HTR-8/SVneo (cell line): ENCODE results near the gene GPS2.

Source experiments
- DNase-seq: peaks from one replicate; pipeline ENCODE4 v3.0.0; 2011; ENCODE audit warnings: low spot score, mixed read lengths; ENCODE audit not compliant: insufficient read length
- FAIRE-seq: peaks from 2 replicates; lab custom pipeline; 2011; peaks lifted over from hg19 to GRCh38; lab: Jason Lieb, UNC

GPS2 gene, protein sequence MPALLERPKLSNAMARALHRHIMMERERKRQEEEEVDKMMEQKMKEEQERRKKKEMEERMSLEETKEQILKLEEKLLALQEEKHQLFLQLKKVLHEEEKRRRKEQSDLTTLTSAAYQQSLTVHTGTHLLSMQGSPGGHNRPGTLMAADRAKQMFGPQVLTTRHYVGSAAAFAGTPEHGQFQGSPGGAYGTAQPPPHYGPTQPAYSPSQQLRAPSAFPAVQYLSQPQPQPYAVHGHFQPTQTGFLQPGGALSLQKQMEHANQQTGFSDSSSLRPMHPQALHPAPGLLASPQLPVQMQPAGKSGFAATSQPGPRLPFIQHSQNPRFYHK

DNA sequence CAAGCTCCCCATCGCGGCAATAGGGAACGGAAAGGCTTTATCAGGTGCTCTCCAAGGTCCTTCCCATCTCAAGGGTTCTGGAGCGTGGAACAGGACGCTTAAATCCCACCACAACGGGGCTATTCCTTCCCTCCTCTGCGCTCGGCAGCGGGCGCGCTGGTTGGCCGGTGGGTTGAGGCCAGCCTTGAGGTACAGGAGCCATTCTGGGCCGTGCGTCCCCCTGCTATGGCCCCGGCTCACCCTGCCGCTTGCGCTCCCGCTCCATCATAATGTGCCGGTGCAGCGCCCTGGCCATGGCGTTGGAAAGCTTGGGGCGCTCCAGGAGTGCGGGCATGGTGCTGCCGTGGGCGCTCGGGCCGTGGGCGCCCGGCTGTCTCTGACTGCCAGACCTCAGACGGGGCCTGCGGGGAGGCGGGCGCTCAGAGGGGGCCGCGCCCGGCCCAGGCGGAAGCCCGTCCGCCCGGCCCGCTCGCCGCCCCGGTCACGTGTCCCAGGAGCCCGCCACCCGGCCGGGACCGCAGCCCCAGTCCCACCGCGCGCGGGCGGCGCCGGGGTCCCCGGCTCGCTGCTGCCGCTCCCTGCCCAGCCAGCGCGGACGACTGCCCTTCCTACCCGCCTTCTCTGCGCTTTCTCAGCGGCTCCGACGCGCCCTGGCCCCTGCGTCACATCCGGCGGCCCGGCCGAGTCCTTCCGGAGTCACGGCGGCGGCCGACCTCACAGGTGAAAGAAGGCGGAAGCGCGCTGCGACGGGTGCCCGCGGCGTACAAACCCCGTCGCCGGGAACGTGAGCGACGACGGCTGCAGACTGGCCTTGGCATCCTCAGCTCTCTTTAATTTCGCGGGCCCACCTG lies at the start of gene GPS2:
Gene GPS2, minus strand, starts transcription at position 642 of the 851 bp plus-strand sequence. Its CDS starts 308 bp downstream, at position 334.
- DNase-seq (peak; percentile 95), FAIRE-seq (peak; percentile 75)

DNA sequence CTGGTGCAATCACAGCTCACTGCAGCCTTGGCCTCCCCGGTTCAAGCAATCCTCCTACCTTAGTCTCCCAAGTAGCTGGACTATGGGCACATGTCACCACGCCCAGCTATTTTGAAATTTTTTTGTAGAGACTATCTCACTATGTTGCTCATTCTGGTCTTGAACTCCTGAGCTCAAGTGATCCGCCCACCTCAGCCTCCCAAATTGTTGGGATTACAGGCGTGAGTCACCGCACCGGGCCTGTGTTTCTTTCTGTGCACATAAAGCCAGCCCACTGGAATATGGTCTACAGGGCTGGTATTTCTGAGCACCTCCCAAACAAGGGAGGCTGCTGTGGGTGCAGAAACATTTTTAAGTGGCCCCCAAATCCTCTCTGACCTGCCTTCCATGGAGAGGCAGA lies 48.2 kb upstream of the GPS2 start:
- DNase-seq (no peak), FAIRE-seq (no peak)

DNA sequence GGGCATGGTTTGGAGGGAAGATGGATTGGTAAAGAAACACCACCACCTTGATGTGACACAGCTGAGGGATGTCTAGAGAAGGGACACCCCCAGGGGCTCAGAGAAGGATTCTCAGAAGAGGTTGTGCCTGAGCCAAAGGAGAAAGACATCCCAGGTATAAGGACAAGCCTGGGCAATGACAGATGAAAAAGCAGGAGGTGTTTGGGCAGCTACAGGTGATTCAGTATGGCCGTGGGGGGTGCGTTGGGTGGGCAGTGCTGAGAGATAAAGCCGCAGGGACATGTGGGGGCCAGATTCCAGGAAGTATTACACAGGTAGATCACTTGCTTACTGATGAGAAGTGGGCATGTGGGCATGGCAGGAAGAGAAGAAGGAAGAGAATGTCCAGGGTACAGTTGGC lies 46.7 kb upstream of the GPS2 start:
- no peak for FAIRE-seq
- DNase-seq, result no peak

DNA sequence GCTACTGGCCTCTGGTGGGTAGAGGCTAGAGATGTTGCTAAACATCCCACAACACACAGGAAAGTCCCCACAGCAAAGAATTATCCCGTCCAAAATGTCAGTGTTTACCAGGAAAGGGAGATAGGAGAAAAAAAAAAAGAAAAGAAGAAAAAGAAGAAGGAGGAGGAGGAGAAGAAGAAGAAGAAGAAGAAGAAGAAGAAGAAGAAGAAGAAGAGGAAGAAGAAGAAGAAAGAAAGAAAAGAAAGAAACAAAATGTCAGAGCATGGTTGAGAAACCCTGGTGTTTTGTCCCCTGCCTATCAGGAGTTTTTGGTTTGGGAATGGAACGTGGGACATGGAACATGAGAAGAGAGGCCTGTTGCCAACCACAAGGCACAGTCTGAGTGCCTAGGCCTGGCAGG lies 42.2 kb upstream of the GPS2 start:
- FAIRE-seq (no peak), DNase-seq (no peak)

DNA sequence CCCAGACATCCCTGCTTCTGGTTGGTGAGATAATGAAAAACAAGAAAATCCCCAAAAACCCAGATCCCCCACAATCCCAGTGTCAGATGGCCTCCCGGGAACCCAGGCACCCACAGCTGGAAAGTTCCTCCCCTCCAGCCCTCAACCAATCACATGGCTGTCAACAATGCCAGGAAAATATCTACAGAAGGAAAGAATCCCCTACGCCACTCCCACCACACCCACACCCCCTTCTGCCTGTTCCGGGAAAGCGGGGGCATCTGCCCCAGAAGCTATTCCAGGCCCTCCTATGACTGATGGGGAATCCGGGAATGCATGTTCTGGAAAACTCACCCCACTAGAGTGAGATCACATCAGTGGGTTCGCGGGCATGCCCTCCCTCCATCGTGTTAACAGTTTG lies 41.6 kb upstream of the GPS2 start:
- FAIRE-seq, result no peak

DNA sequence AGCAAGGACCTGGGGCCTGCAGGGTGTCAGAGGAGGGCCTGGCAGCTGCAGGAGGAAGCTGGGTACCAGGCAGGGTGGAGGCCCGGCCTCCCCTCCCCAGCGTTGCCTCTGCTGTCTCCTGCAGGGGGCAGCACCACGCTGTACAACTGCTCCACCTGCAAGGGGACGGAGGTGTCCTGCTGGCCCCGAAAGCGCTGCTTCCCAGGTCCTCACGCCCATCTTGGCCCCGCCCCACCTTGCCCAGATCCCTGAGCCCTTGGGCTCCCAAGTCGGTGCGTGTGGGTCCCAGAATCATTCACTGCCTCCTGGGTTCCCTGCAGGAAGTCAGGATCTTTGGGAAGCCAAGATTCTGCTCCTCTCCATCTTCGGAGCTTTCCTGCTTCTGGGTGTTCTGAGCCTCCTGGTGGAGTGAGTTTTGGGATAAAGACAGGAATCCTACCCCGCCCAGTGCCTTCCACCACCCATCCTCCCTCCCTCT lies 41.0 kb upstream of the GPS2 start:
- DNase-seq (peak; percentile 80), FAIRE-seq (peak; percentile 88)

More for the DNA sequence above, 41.6 kb upstream of the GPS2 start:
- no peak for DNase-seq

DNA sequence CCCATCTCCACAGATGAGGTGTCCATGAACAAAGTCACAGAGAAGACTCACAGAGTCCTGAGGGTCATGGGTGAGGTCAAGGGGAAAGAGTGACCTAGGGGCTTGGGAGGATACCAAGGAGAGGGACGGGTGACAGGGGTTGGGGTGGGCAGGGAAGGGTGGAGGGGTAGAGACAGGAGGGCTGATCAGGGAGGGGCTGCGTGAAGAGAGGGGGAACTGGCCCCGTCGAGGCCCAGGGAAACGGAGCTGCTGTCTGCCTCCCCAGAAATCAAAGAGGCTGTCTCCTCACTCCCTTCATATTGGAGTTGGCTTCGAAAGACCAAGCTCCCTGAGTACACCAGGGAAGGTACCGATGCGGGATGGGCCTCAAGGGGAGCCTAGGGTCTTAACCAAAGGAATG lies 40.4 kb upstream of the GPS2 start:
- no peak for DNase-seq
- FAIRE-seq, result no peak

DNA sequence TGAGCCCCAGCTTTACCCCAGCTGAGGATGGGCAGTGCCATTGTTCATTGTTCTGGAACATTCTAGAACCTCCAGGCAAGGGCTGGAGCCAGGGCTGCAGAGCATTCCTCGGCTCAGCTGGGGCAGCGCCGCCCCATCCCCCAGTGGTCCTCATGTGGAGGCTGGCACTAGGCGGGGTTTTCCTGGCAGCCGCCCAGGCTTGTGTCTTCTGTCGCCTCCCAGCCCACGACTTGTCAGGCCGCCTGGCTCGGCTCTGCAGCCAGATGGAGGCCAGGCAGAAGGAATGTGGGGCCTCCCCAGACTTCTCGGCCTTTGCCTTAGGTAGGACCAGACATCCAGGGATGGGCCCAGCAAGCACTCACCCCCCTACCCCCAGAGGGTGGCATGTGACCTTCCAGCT lies 39.9 kb upstream of the GPS2 start, which contains the start of gene TMEM95:
Gene TMEM95, plus strand, starts transcription at position 104 of the 400 bp plus-strand sequence. Its CDS starts 49 bp downstream, at position 153.
- FAIRE-seq, result no peak
- DNase-seq, result no peak

DNA sequence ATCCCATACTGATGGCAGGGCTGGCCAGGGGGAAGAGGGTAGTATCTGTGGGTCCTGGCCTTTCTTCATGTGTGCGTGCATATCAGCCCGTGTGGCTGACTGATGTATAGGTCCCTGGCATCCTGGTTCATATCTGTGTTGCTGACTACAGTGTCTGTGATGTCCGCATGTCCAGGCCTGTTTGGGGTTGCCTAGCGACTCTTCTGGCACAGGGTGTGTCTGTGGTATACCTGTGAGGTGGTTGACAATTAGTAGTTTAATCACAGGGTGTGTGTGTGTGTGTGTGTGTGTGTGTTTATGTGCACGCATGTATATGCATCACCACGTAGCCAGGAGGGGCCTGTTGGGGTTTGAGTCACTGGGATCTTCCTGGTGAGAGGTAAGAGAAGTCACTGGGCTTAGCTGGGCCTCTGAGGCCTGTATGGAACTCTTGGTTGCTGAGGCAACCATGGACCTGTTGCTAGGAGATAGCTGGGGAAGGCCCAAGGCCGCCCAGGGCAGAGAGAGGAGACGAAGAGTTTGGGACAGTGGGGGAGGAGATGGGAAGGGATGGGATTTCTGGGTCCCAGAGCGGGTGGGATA lies 39.2 kb upstream of the GPS2 start:
- DNase-seq, result no peak
- peak; percentile 58 for FAIRE-seq

DNA sequence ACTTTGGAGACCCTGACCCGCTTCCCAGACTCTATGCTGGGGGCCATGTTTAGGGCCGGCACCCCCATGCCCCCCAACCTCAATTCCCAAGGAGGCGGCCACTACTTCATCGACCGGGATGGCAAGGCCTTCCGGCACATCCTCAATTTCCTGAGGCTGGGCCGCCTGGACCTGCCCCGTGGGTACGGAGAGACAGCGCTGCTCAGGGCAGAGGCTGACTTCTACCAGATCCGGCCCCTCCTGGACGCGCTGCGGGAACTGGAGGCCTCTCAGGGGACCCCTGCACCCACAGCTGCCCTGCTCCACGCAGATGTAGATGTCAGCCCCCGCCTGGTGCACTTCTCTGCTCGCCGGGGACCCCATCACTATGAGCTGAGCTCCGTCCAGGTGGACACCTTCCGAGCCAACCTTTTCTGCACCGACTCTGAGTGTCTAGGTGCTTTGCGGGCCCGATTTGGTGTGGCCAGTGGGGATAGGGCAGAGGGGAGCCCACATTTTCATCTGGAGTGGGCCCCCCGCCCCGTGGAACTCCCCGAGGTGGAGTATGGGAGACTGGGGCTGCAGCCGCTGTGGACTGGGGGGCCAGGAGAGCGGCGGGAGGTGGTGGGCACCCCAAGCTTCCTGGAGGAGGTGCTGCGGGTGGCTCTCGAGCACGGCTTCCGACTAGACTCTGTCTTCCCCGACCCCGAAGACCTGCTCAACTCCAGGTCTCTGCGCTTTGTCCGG lies 37.9 kb upstream of the GPS2 start:
- FAIRE-seq, result no peak

DNA sequence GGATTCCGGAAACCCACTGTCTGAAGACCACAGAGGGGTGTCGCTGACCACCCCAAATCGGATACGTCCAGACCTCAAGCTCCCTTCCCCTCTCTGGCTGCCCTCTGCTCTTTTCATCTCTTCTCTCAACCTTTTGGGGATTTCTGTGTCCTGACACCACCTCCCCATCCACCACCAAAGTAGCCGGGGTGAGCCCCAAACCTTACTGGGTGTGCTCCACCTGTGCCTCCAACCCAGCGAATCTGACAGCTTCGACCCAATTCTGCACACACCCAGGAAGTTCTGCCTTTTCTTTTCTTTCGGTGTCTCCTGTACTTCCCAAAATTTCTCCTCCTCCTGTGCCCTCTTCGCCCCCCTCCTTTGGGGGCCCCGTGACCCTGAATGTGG lies 37.3 kb upstream of the GPS2 start:
- no peak for DNase-seq
- FAIRE-seq, result no peak

More for the DNA sequence above, 37.9 kb upstream of the GPS2 start:
- no peak for DNase-seq

DNA sequence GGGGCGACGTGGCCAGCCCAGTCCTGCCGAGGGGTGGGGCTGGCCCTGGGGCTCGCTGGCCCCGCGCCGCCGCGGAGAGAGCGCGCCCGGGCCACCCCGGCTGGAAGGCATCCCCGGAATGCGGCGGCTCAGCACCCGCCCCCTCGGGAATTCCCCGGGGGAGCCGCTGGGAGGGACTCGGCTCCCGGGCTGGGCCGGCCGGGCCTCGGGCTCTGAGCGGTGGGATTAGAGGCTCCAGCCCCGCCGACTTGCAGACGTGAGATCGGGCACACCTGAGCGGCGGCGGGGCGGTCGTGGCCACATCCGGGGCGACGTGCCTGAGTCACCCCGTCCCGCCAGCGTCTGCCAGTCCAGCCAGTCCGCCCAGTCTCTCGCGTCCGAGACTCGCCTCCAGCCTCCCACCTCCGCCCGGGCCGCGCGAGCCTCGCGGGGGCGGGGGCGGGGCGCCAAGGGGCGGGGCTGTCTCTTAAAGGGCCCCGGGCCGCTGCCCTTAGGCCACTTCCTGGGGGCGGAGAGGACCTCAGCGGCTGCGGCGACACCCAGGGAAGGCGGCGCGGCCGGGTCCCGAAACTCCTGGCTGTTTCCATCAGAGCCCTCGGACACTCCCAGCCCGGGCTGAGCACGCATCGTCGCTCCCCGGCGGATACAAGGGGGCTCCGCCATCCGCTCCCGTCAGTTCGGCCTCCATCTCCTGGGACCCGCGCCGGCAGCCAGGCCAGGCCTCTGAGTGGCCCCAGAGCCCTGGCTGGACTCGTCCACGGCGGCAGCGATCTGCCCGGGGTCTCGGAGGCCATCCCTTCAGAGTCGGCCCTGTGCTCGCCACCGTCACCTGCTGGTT lies 36.7 kb upstream of the GPS2 start, which contains the start of gene KCTD11:
Gene KCTD11, plus strand, starts transcription at position 498 of the 838 bp plus-strand sequence.
- peak; percentile 92 for DNase-seq

DNA sequence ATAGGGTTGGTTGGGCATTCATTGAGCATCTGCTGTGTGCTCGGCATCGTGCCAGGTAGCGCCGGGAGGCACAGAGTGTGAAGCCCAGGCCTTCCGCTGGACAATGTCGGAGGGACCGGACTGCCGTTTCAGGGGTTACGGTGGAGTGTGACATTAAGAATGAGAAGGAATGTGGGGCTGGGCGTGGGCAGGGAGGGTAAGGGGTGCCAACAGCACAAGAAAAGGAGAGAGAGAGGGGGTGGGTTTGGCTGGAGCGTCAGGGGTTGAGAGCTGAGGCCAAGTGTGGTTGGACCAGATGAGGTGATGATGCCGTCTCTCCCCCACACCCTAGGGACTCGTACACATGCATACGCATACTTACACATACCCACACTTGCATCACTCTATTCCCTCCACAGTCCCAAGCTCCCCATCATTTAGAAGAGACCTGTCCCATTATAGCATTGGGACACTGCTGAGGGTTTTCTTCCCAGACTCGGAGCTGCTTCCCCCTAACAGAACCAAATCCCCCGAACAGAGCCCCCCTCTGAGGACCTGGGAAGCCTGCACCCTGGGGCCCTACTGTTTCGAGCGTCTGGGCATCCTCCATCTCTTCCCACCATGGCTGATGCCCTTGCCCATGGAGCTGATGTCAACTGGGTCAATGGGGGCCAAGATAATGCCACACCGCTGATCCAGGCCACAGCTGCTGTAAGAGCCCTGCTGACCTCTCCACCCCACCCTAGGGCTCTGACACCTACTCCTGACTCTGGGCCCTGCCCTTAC lies 33.5 kb upstream of the GPS2 start:
- FAIRE-seq (no peak), DNase-seq (no peak)

More for the DNA sequence above, 36.7 kb upstream of the GPS2 start, which contains the start of gene KCTD11:
- FAIRE-seq, result peak; percentile 92

DNA sequence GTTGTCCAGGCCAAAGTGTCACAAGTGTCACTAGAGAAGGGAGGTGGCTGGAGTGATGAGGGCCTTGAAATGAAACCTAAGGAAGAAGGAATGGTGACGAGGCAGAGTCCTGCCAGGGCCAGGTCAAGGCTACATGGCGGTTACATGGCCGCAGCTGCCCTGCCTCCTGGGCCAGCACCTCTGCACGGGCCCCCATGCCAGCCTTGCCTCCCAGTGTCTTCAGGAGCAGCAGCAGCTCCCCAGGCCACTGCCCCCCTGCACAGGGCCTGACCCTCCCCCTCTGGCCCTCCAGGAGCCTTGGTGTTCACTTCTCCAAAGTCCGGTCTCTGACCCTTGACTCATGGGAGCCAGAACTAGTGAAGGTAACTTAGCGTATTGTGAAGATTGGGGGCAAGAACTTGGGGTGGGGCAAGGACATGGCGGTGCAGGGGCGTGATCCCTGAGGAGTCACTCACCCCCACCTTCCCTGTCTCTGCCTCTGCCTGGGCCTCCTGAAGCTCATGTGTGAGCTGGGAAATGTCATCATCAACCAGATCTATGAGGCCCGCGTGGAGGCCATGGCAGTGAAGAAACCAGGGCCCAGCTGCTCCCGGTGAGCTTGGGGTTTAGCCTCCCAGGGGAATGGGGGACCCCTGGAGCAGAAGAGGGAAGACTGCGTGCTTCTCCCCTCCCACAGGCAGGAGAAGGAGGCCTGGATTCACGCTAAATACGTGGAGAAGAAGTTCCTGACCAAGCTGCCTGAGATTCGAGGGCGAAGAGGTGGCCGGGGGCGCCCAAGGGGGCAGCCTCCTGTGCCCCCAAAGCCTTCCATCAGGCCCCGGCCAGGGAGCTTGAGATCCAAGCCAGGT lies 32.7 kb upstream of the GPS2 start:
- DNase-seq (no peak), FAIRE-seq (no peak)

DNA sequence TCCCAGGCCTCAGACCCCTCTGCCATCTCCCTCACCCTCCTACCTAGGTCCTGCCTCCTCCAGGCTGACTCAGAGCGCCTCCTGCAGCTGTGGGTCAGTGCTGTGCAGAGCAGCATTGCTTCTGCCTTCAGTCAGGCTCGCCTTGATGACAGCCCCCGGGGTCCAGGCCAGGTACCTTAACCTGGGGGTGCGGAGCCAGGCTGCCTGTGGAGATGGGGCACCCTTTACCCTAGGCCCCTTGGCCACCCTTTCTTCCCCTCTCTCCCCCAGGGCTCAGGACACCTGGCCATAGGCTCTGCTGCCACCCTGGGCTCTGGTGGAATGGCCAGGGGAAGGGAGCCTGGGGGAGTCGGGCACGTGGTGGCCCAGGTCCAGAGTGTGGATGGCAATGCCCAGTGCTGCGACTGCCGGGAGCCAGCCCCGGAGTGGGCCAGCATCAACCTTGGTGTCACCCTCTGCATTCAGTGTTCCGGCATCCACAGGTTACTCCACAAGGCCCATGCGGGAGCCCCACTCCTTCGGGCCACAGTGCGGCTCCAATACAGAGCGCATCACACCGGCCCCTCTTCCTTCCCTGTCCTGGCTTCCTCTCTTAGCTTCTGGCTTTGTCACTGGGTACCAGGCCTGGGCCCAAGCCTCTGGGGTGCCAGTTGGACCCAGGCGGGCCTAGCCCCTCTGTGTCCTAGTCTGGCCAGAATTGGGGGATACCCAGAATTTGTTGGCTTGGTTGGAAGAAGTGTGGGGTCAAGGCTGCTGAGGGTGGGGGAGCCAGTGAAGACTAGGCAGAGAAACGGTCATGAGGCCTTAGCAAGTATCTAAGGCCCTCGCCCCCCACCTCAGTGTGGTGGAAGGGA lies 31.8 kb upstream of the GPS2 start:
- DNase-seq (no peak), FAIRE-seq (no peak)

DNA sequence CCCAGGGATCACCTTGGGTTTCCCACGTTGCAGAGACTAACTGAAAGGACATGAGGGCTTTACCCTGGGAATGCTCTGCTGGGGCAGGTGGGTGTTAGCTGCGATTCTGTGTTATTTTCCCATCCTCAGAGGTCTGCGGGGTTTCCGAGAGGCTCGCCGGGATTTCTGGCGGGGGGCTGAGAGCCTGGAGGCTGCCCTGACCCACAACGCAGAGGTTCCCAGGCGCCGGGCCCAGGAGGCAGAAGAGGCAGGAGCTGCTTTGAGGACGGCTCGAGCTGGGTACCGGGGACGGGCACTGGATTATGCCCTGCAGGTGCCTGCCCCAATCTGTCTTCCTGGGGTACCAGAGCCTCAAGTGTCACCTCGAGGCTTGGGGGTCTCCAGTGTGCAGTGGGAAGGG lies 28.1 kb upstream of the GPS2 start:
- no peak for DNase-seq

DNA sequence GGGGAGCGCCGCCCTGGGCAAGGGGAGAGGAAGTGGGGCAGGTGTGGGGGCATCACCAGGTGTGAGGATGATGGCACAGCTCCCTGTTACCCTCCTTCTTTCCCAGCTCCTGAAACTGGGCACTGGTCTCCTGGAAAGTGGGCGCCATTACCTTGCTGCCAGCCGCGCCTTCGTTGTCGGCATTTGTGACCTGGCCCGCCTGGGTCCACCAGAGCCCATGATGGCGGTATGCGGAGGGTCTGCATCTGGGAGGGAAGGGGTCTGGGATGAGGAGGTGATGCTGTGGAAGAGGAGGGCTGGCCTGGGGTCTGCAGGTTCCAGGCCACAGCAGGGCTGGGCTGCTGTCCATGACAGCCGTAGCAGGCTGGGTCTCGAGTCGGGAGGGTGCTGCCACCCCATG lies 26.7 kb upstream of the GPS2 start:
- no peak for DNase-seq
- no peak for FAIRE-seq

More for the DNA sequence above, 28.1 kb upstream of the GPS2 start:
- no peak for FAIRE-seq
